Upper lobe of left lung (tissue), 6 donors: ENCODE data around the gene NKD2. TPM values are rescaled to one million over a fixed set of nuclear protein-coding genes. Genes with fewer than 3 reads are reported as not detected.
A peak's percentile ranks its signal among the peaks of the same experiment; 100 is the strongest.

Source experiments
- ATAC-seq, 2 donors: fragments of 200-7000 bp; cut with Tn5 transposase; one replicate each; pipeline ENCODE4 v1.9.1; 2022; ENCODE audit warnings: mild to moderate bottlenecking in 2 of 2, moderate library complexity in 2 of 2; ENCODE audit not compliant: low FRiP score in 2 of 2
- DNase-seq, 2 donors: peaks; one replicate each; pipeline ENCODE4 v3.0.0-alpha.2; 2019 to 2020
- H3K27ac ChIP-seq, 4 donors: fragments of 200-600 bp; sonication (generic); one replicate each; pipeline ENCODE4 v1.5.1; 2016 to 2019
- H3K27me3 ChIP-seq, 4 donors: fragments of 200-600 bp; sonication (generic); one replicate each; pipeline ENCODE4 v1.5.1; 2017 to 2019
- H3K36me3 ChIP-seq, 4 donors: fragments of 200-600 bp; sonication (generic); one replicate each; pipeline ENCODE4 v1.5.1; 2016 to 2019
- H3K4me1 ChIP-seq, 4 donors: fragments of 200-600 bp; sonication (generic); one replicate each; pipeline ENCODE4 v1.5.1; 2018 to 2019
- H3K4me3 ChIP-seq, 4 donors: fragments of 200-600 bp; sonication (generic); one replicate each; pipeline ENCODE4 v1.5.1; 2017 to 2019; ENCODE audit warnings: mild to moderate bottlenecking in 2 of 4, moderate library complexity in 1 of 4
- H3K9me3 ChIP-seq, 4 donors: fragments of 200-600 bp; sonication (generic); one replicate each; pipeline ENCODE4 v1.5.1; 2018 to 2019
- CTCF ChIP-seq, 6 experiments: fragments of 450-650 bp in 4 of 6; fragments of 200-600 bp in 2 of 6; sonication (generic) in 2 of 6; IDR thresholded peaks; one replicate each; pipeline ENCODE4 v1.5.1; 2016 to 2019; ENCODE audit warnings: antibody characterized with exemption in 6 of 6
- EP300 ChIP-seq, 4 donors: sonication (generic); formaldehyde crosslinking; IDR thresholded peaks; one replicate each; pipeline ENCODE4 v1.5.1; 2017; ENCODE audit warnings: antibody characterized with exemption in 4 of 4, control low read depth in 2 of 4
- POLR2A ChIP-seq, 4 donors: fragments of 450-650 bp; IDR thresholded peaks; one replicate each; pipeline ENCODE4 v1.5.1; 2016 to 2017; ENCODE audit warnings: antibody characterized with exemption in 4 of 4, mild to moderate bottlenecking in 2 of 4
- POLR2AphosphoS5 ChIP-seq, 2 donors: sonication (generic); formaldehyde crosslinking; IDR thresholded peaks; one replicate each; pipeline ENCODE4 v1.5.1; 2017; ENCODE audit warnings: antibody characterized with exemption in 2 of 2
- WGBS, 2 donors: methylation state at CpG; one replicate each; pipeline ENCODE4 v1.1.5; 2017 to 2018; 5-methylcytosine and 5-hydroxymethylcytosine counted together
- total RNA-seq, 6 donors: library from RNA; depleted of rRNA in 4 of 6; stranded (reverse); fragments of >200 nt in 4 of 6; gene quantifications; one replicate each; pipeline versions ENCODE4 v1.1.0 to v1.2.1, GENCODE V29; 2016 to 2021
- donor health status: DM: no; HTN: no; CAD: no; lungs with moderate emphysema.
- donor health status: DM: no; HTN: yes; CAD: no; lungs with severe emphysema.

The NKD2 gene
- total RNA-seq, 6 donors from 2014 or later = 8.9 to 126 (median 50.6) TPM

- no peak for ATAC-seq
- no peak overlapping the region for H3K4me3 ChIP-seq
- peaks cover 0 to 3% (median 0%) of the 10 kb centered on the region in 4 donors for H3K27me3 ChIP-seq
- no peaks in the 10 kb centered on the region for H3K9me3 ChIP-seq
- 71% methylated on average over 10 of the region's 10 CpGs; no CpG with 5 or more reads in 1 of the 2 donors for WGBS, 2 donors
- peaks cover 0 to 8% (median 3%) of the 10 kb centered on the region in 4 donors for H3K4me1 ChIP-seq
- H3K36me3 ChIP-seq = no peaks in the 10 kb centered on the region
- H3K27ac ChIP-seq = peak overlapping the region in 2 of 4 donors; percentile 6 to 24
- no peak for TF ChIP-seq EP300 (IDR thresholded peaks at IDR 0.05)
- TF ChIP-seq POLR2A (IDR thresholded peaks at IDR 0.05) = no peak
- no peak for TF ChIP-seq CTCF (IDR thresholded peaks at IDR 0.05)
- TF ChIP-seq POLR2AphosphoS5 (IDR thresholded peaks at IDR 0.05) = no peak
- peak in 1 of 2 donors; percentile 42 for DNase-seq
These were observed 6.9 kb downstream of the NKD2 start for GRCh38 chr5:1015507-1015906.

GRCh38 chr5:1016036-1016435, 7.4 kb downstream of the NKD2 start:
- Histone ChIP-seq H3K4me1 (peaks cover 0 to 5% (median 1%) of the 10 kb centered on the region in 4 donors), H3K4me3 (no peak overlapping the region), H3K9me3 (no peaks in the 10 kb centered on the region), H3K27ac (peak overlapping the region in 2 of 4 donors; percentile 6 to 43), H3K27me3 (no peaks in the 10 kb centered on the region), H3K36me3 (no peaks in the 10 kb centered on the region)
- no peak for TF ChIP-seq POLR2AphosphoS5 (IDR thresholded peaks at IDR 0.05)
- TF ChIP-seq EP300 (IDR thresholded peaks at IDR 0.05) = no peak
- no peak for TF ChIP-seq POLR2A (IDR thresholded peaks at IDR 0.05)
- no peak for TF ChIP-seq CTCF (IDR thresholded peaks at IDR 0.05)
- 79 to 83% methylated on average over 10 to 19 of the region's 19 CpGs for WGBS, 2 donors
- DNase-seq (peak in 1 of 2 donors; percentile 73), ATAC-seq (no peak)

- WGBS, 2 donors = 78 to 86% methylated on average over 16 of the region's 16 CpGs
- no peaks in the 10 kb centered on the region for H3K9me3 ChIP-seq
- H3K27me3 ChIP-seq = no peaks in the 10 kb centered on the region
- ATAC-seq (no peak), DNase-seq (no peak)
- no peak overlapping the region for H3K4me3 ChIP-seq
- H3K36me3 ChIP-seq = no peaks in the 10 kb centered on the region
- peaks cover 0 to 5% (median 0%) of the 10 kb centered on the region in 4 donors for H3K4me1 ChIP-seq
- TF ChIP-seq CTCF (IDR thresholded peaks at IDR 0.05) = no peak
- no peak for TF ChIP-seq POLR2A (IDR thresholded peaks at IDR 0.05)
- TF ChIP-seq POLR2AphosphoS5 (IDR thresholded peaks at IDR 0.05) = no peak
- TF ChIP-seq EP300 (IDR thresholded peaks at IDR 0.05) = no peak
- peak overlapping the region in 1 of 4 donors; percentile 43 for H3K27ac ChIP-seq
These were observed 7.9 kb downstream of the NKD2 start for GRCh38 chr5:1016476-1016875.

GRCh38 chr5:1017056-1017455, 8.5 kb downstream of the NKD2 start:
- Histone ChIP-seq H3K4me3 (no peak overlapping the region), H3K27ac (peak overlapping the region in 1 of 4 donors; percentile 21), H3K4me1 (peaks cover 0 to 5% (median 0%) of the 10 kb centered on the region in 4 donors), H3K27me3 (no peaks in the 10 kb centered on the region), H3K36me3 (no peaks in the 10 kb centered on the region), H3K9me3 (no peaks in the 10 kb centered on the region)
- WGBS, 2 donors = 84 to 88% methylated on average over 11 of the region's 12 CpGs
- ATAC-seq (no peak), DNase-seq (peak in 1 of 2 donors; percentile 48)
- TF ChIP-seq EP300 (IDR thresholded peaks at IDR 0.05) = no peak
- TF ChIP-seq CTCF (IDR thresholded peaks at IDR 0.05) = no peak
- TF ChIP-seq POLR2AphosphoS5 (IDR thresholded peaks at IDR 0.05) = no peak
- no peak for TF ChIP-seq POLR2A (IDR thresholded peaks at IDR 0.05)
